Astrocyte (in vitro differentiated cells and primary cell): Measurements from ENCODE around the gene CYLD. TPM values are rescaled to one million over a fixed set of nuclear protein-coding genes. Genes with fewer than 3 reads are reported as not detected.
A peak's percentile ranks its signal among the peaks of the same experiment; 100 is the strongest.

ENCODE experiments used
- DNase-seq: peaks from one replicate; pipeline ENCODE4 v3.0.0-alpha.2; 2010; ENCODE audit warnings: low read depth
- FAIRE-seq: peaks from 2 replicates; lab custom pipeline; 2011; peaks lifted over from hg19 to GRCh38; lab: Jason Lieb, UNC
- H2AFZ ChIP-seq: 2 replicates; pipeline ENCODE4 v1.6.0; 2012; ENCODE audit warnings: low read depth, low read length, inconsistent platforms
- H3K27ac ChIP-seq: 2 replicates; pipeline ENCODE4 v1.5.1; 2011; ENCODE audit warnings: low read depth, low read length, inconsistent platforms
- H3K27me3 ChIP-seq: 2 replicates; pipeline ENCODE4 v1.6.0; 2011; ENCODE audit warnings: low read length, inconsistent platforms; ENCODE audit not compliant: insufficient read depth
- H3K36me3 ChIP-seq: 2 replicates; pipeline ENCODE4 v1.5.1; 2011; ENCODE audit warnings: low read length, inconsistent platforms; ENCODE audit not compliant: insufficient read depth
- H3K4me1 ChIP-seq: 2 replicates; pipeline ENCODE4 v1.5.1; 2011; ENCODE audit warnings: low read length, inconsistent platforms; ENCODE audit not compliant: insufficient read depth
- H3K4me2 ChIP-seq: 2 replicates; pipeline ENCODE4 v1.6.0; 2012; ENCODE audit warnings: low read length, inconsistent platforms
- H3K4me3 ChIP-seq: 2 replicates; pipeline ENCODE4 v1.5.1; 2011; ENCODE audit warnings: low read depth, mild to moderate bottlenecking, low read length, inconsistent platforms; ENCODE audit not compliant: insufficient read depth
- H3K79me2 ChIP-seq: 2 replicates; pipeline ENCODE4 v1.6.0; 2012; ENCODE audit warnings: mild to moderate bottlenecking, low read length, inconsistent platforms; ENCODE audit not compliant: insufficient read depth
- H3K9ac ChIP-seq: 2 replicates; pipeline ENCODE4 v1.6.0; 2012; ENCODE audit warnings: mild to moderate bottlenecking, low read length, inconsistent platforms
- H3K9me3 ChIP-seq: 2 replicates; pipeline ENCODE4 v1.5.1; 2012; ENCODE audit warnings: low read depth, mild to moderate bottlenecking, low read length, inconsistent platforms; ENCODE audit not compliant: insufficient read depth
- H4K20me1 ChIP-seq: 2 replicates; pipeline ENCODE4 v1.6.0; 2012; ENCODE audit warnings: low read length, inconsistent platforms; ENCODE audit not compliant: insufficient read depth
- H3K27ac Mint-ChIP-seq: one replicate; pipeline ENCODE4 v1.8.0; 2021; ENCODE audit warnings: mild to moderate bottlenecking, mixed read lengths; ENCODE audit not compliant: unreplicated experiment
- H3K27me3 Mint-ChIP-seq: one replicate; pipeline ENCODE4 v1.8.0; 2021; ENCODE audit warnings: low read depth, mixed read lengths; ENCODE audit not compliant: unreplicated experiment
- H3K36me3 Mint-ChIP-seq: one replicate; pipeline ENCODE4 v1.8.0; 2021; ENCODE audit warnings: low read depth, mixed read lengths; ENCODE audit not compliant: unreplicated experiment
- H3K4me1 Mint-ChIP-seq: one replicate; pipeline ENCODE4 v1.8.0; 2021; ENCODE audit warnings: low read depth, mixed read lengths; ENCODE audit not compliant: unreplicated experiment
- H3K4me3 Mint-ChIP-seq: one replicate; pipeline ENCODE4 v1.8.0; 2021; ENCODE audit warnings: mild to moderate bottlenecking, moderate library complexity, mixed read lengths; ENCODE audit not compliant: unreplicated experiment
- H3K9me3 Mint-ChIP-seq: one replicate; pipeline ENCODE4 v1.8.0; 2021; ENCODE audit warnings: mild to moderate bottlenecking, mixed read lengths; ENCODE audit not compliant: unreplicated experiment
- CTCF ChIP-seq: IDR thresholded peaks from 2 replicates; pipeline ENCODE4 v1.5.1; 2011; ENCODE audit warnings: low read depth, mild to moderate bottlenecking, inconsistent platforms, low read length, moderate library complexity; ENCODE audit not compliant: insufficient read depth
- EZH2 ChIP-seq: IDR thresholded peaks from 2 replicates; pipeline ENCODE4 v1.6.1; 2012; ENCODE audit warnings: mild to moderate bottlenecking, low read length, inconsistent platforms; ENCODE audit not compliant: insufficient read depth
- total RNA-seq: library from RNA; stranded (reverse); gene quantifications from 2 replicates; pipeline ENCODE4 v1.2.1, GENCODE V29; 2021

CYLD gene
- total RNA-seq, 1 donor from 2014 or later, result 34.2 TPM

GRCh38 chr16:50841081-50841886 is 99.4 kb downstream of the CYLD start:
- H3K9me3 ChIP-seq, result no peaks in the 10 kb centered on the region

GRCh38 chr16:50842013-50842505 is 100.2 kb downstream of the CYLD start:
- Histone ChIP-seq H3K36me3 (no peaks in the 10 kb centered on the region), H3K4me3 (no peak overlapping the region), H4K20me1 (no peaks in the 10 kb centered on the region), H3K27me3 (peaks cover 14% of the 10 kb centered on the region), H3K79me2 (no peaks in the 10 kb centered on the region), H2AFZ (no peak overlapping the region), H3K4me2 (no peak overlapping the region), H3K9ac (no peak overlapping the region), H3K9me3 (no peaks in the 10 kb centered on the region), H3K27ac (no peak overlapping the region), H3K4me1 (peaks cover 5% of the 10 kb centered on the region)
- DNase-seq (no peak), FAIRE-seq (no peak)
- Mint-ChIP-seq H3K4me3 (no peak overlapping the region), H3K27ac (no peak overlapping the region), H3K27me3 (peaks cover 28% of the 10 kb centered on the region), H3K9me3 (no peaks in the 10 kb centered on the region), H3K4me1 (peaks cover 13% of the 10 kb centered on the region), H3K36me3 (no peaks in the 10 kb centered on the region)
- no peak for TF ChIP-seq CTCF
- TF ChIP-seq EZH2, result no peak

More at GRCh38 chr16:50841081-50841886, 99.4 kb downstream of the CYLD start:
- FAIRE-seq (no peak), DNase-seq (peak; percentile 46)
- Histone ChIP-seq H3K27me3 (peaks cover 12% of the 10 kb centered on the region), H3K36me3 (no peaks in the 10 kb centered on the region), H3K27ac (no peak overlapping the region), H4K20me1 (no peaks in the 10 kb centered on the region), H3K9ac (no peak overlapping the region), H3K4me1 (peaks cover 5% of the 10 kb centered on the region), H2AFZ (peak overlapping the region; percentile 16), H3K4me2 (peak overlapping the region; percentile 82), H3K79me2 (no peaks in the 10 kb centered on the region), H3K4me3 (peak overlapping the region; percentile 34)
- Mint-ChIP-seq H3K27me3 (peaks cover 28% of the 10 kb centered on the region), H3K36me3 (no peaks in the 10 kb centered on the region), H3K9me3 (no peaks in the 10 kb centered on the region), H3K4me3 (peak overlapping the region; percentile 65), H3K27ac (no peak overlapping the region), H3K4me1 (peaks cover 13% of the 10 kb centered on the region)
- TF ChIP-seq CTCF, result no peak
- TF ChIP-seq EZH2, result no peak

GRCh38 chr16:50842589-50842988 is 100.7 kb downstream of the CYLD start:
- H3K79me2 ChIP-seq, result no peaks in the 10 kb centered on the region
- peaks cover 14% of the 10 kb centered on the region for H3K27me3 ChIP-seq
- Mint-ChIP-seq H3K27ac (no peak overlapping the region), H3K9me3 (no peaks in the 10 kb centered on the region), H3K4me1 (peaks cover 13% of the 10 kb centered on the region), H3K4me3 (no peak overlapping the region), H3K36me3 (no peaks in the 10 kb centered on the region), H3K27me3 (peaks cover 30% of the 10 kb centered on the region)
- no peaks in the 10 kb centered on the region for H3K36me3 ChIP-seq
- FAIRE-seq, result no peak
- H3K9me3 ChIP-seq, result no peaks in the 10 kb centered on the region
- H4K20me1 ChIP-seq, result no peaks in the 10 kb centered on the region
- no peak overlapping the region for H3K9ac ChIP-seq
- H3K27ac ChIP-seq, result no peak overlapping the region
- DNase-seq, result peak; percentile 26
- H3K4me2 ChIP-seq, result no peak overlapping the region
- peaks cover 5% of the 10 kb centered on the region for H3K4me1 ChIP-seq
- TF ChIP-seq CTCF (no peak), EZH2 (no peak)
- H3K4me3 ChIP-seq, result no peak overlapping the region
- no peak overlapping the region for H2AFZ ChIP-seq
